ENCODE results near the gene DGCR8.

DGCR8 gene

DNA sequence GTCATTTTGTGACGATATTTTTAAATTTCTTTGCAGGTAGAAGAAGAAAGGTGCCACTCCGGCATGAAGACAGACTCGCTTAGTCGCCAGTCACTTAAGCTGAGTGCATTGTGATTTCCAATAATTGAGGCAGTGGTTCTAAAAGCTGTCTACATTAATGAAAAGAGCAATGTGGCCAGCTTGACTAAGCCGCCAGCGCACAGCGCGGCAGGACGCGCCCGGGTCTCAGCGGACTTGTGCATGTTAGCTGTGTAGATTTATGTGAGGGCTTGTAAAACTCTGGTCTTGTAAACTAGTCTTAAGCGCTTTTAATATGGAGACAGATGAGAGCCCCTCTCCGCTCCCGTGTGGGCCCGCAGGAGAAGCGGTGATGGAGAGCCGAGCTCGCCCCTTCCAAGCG, 5.6 kb downstream of the DGCR8 start:
- H3K36me3 ChIP-seq (ENCODE audit: control insufficient read depth, insufficient read depth, low read length) = peaks cover 31% of the 10 kb centered on the region
- no peaks in the 10 kb centered on the region for H3K27me3 ChIP-seq (replicated peaks; ENCODE audit: control insufficient read depth, insufficient read depth, low read length)
- no peak overlapping the region for H3K4me3 ChIP-seq (replicated peaks; ENCODE audit: low read depth, low read length)
- DNase-seq (ENCODE audit: extremely low read depth, insufficient read length) = no peak
- TF ChIP-seq, protein P1, sequence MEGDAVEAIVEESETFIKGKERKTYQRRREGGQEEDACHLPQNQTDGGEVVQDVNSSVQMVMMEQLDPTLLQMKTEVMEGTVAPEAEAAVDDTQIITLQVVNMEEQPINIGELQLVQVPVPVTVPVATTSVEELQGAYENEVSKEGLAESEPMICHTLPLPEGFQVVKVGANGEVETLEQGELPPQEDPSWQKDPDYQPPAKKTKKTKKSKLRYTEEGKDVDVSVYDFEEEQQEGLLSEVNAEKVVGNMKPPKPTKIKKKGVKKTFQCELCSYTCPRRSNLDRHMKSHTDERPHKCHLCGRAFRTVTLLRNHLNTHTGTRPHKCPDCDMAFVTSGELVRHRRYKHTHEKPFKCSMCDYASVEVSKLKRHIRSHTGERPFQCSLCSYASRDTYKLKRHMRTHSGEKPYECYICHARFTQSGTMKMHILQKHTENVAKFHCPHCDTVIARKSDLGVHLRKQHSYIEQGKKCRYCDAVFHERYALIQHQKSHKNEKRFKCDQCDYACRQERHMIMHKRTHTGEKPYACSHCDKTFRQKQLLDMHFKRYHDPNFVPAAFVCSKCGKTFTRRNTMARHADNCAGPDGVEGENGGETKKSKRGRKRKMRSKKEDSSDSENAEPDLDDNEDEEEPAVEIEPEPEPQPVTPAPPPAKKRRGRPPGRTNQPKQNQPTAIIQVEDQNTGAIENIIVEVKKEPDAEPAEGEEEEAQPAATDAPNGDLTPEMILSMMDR (IDR thresholded peaks at IDR 0.05; ENCODE audit: insufficient read depth, low read length, poor library complexity, severe bottlenecking) = no peak

DNA sequence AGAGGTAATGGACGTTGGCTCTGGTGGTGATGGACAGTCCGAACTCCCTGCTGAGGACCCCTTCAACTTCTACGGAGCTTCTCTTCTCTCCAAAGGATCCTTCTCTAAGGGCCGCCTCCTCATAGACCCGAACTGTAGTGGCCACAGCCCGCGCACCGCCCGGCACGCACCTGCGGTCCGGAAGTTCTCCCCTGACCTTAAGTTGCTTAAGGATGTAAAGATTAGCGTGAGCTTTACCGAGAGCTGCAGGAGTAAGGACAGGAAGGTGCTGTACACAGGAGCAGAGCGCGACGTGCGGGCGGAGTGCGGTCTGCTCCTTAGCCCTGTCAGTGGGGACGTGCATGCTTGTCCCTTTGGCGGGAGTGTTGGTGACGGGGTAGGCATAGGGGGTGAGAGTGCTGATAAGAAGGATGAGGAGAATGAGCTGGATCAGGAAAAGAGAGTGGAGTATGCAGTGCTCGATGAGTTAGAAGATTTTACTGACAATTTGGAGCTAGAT, 6.1 kb downstream of the DGCR8 start:
- Histone ChIP-seq H3K36me3 (ENCODE audit: control insufficient read depth, insufficient read depth, low read length) (peaks cover 32% of the 10 kb centered on the region), H3K4me3 (replicated peaks; ENCODE audit: low read depth, low read length) (no peak overlapping the region), H3K27me3 (replicated peaks; ENCODE audit: control insufficient read depth, insufficient read depth, low read length) (no peaks in the 10 kb centered on the region)
- TF ChIP-seq, protein P1 (IDR thresholded peaks at IDR 0.05; ENCODE audit: insufficient read depth, low read length, poor library complexity, severe bottlenecking) = no peak
- no peak for DNase-seq (ENCODE audit: extremely low read depth, insufficient read length)

DNA sequence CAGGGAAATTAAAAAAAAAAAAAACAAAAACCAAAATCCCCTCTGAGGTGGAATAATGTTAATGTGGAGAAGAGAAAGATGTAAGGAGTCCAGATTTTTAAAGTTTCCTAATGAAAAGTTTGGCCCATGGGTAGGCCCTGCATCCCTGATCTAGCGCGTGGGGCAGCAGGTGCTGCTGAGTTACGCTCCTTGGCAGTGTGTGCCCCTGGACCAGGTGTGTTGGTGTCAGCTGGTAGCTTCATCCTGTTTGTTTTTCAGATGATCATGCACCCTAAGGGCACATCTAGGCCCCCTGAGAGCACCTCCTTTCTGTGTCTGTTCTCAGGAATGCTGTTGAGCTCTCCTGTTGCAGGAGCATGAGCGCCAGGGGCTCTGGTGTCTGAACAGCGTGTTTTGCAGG, 6.7 kb downstream of the DGCR8 start:
- Histone ChIP-seq H3K36me3 (ENCODE audit: control insufficient read depth, insufficient read depth, low read length) (peaks cover 37% of the 10 kb centered on the region), H3K27me3 (replicated peaks; ENCODE audit: control insufficient read depth, insufficient read depth, low read length) (no peaks in the 10 kb centered on the region), H3K4me3 (replicated peaks; ENCODE audit: low read depth, low read length) (no peak overlapping the region)
- TF ChIP-seq, protein P1 (IDR thresholded peaks at IDR 0.05; ENCODE audit: insufficient read depth, low read length, poor library complexity, severe bottlenecking) = no peak
- no peak for DNase-seq (ENCODE audit: extremely low read depth, insufficient read length)

DNA sequence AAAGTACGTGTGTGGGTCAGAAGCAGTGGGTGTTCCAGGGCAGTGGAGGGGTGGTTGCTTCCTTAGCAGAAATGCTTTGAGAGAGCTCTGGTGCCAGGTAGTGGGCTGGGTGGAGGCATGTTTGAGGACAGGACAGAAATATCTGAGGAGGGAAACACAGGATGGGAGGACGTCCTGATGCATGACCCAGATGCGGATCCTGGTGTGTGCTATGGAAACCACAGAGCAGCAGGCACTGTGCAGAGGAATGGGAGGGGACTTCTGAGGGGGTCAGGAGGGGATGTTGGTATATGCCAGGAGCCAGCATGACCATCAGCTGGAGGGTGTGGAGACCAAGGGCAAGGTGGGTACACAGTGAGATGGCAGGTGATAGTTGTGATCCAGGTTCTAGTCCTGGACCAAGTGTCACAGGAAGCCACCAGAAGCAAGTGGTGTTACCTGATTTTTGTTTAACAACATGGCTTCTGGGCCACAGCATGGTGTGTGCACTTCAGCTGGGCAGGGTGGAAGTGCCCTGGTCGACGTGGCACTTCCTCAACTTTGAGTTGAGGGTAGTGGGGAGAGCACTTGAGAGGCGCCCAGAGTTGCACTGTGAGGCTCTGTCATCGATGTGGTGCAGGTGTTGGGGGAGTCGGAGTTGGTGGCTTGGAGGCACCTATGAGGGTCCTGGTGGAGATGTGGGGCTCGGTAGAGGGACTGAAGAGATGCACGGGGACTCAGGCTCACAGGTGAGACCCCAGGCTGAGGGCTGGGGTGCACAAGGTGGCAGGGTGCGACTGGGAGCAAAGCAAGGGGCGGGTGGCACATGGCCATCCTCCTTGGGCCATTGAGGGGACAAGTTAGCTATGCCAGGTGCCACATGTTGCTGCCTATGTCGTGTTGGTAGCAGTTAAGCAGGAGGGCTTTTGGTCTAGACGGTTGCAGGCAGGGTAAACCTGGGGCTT, 7.5 kb downstream of the DGCR8 start:
- TF ChIP-seq, protein P1 (IDR thresholded peaks at IDR 0.05; ENCODE audit: insufficient read depth, low read length, poor library complexity, severe bottlenecking) = no peak
- peaks cover 43% of the 10 kb centered on the region for H3K36me3 ChIP-seq (ENCODE audit: control insufficient read depth, insufficient read depth, low read length)
- no peak for DNase-seq (ENCODE audit: extremely low read depth, insufficient read length)

DNA sequence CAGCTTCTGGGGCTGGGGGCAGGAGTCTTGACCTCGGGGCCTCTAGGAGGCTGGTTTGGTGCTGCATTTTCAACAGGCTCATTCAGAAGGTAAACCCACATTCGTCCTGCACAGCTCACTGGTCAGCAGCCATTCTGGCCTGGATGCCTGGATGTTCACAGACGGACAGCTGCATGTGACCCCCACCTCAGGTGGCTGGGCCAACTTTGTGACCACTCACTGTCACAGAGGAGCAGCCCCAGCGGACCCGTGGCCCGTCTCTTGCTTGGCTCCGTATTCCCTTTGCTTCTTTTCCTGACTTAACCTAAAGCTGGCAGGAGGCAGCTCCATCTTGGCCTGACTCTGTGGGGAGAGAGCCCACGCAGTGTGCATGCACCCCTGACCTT, 8.2 kb downstream of the DGCR8 start:
- DNase-seq (ENCODE audit: extremely low read depth, insufficient read length) = no peak
- TF ChIP-seq, protein P1 (IDR thresholded peaks at IDR 0.05; ENCODE audit: insufficient read depth, low read length, poor library complexity, severe bottlenecking) = no peak
- Histone ChIP-seq H3K27me3 (replicated peaks; ENCODE audit: control insufficient read depth, insufficient read depth, low read length) (no peaks in the 10 kb centered on the region), H3K36me3 (ENCODE audit: control insufficient read depth, insufficient read depth, low read length) (peaks cover 43% of the 10 kb centered on the region), H3K4me3 (replicated peaks; ENCODE audit: low read depth, low read length) (no peak overlapping the region)

More for the DNA sequence above, 7.5 kb downstream of the DGCR8 start:
- Histone ChIP-seq H3K4me3 (replicated peaks; ENCODE audit: low read depth, low read length) (no peak overlapping the region), H3K27me3 (replicated peaks; ENCODE audit: control insufficient read depth, insufficient read depth, low read length) (no peaks in the 10 kb centered on the region)
